Erythroblast (primary cell): ENCODE results near the gene RAP1GAP.

ENCODE experiments used
- DNase-seq, 2 experiments: peaks; one replicate each; lab custom pipeline; 2025; lab: John Stamatoyannopoulos, UW
- GATA1 ChIP-seq: IDR thresholded peaks from 2 replicates; pipeline ENCODE4 v1.6.1; 2011; ENCODE audit warnings: low read depth, mild to moderate bottlenecking, control low read depth, low read length, moderate library complexity
- POLR2A ChIP-seq: IDR thresholded peaks from 2 replicates; pipeline ENCODE4 v1.6.1; 2011; ENCODE audit warnings: mild to moderate bottlenecking, low read length

The RAP1GAP gene

GRCh38 chr1:21670059-21670881, 1.1 kb upstream of the RAP1GAP start:
- no peak for TF ChIP-seq POLR2A
- TF ChIP-seq GATA1, result no peak
- peak in 1 of 2 experiments; percentile 56 for DNase-seq

GRCh38 chr1:21668951-21669257, 253 bp downstream of the RAP1GAP start:
- DNase-seq, result no peak
- TF ChIP-seq GATA1, result no peak
- no peak for TF ChIP-seq POLR2A

- no peak for TF ChIP-seq POLR2A
- TF ChIP-seq GATA1, result no peak
- DNase-seq, result peak in 1 of 2 experiments; percentile 66
Measured at GRCh38 chr1:21668232-21668950, 766 bp downstream of the RAP1GAP start.

- TF ChIP-seq GATA1, result no peak
- TF ChIP-seq POLR2A, result no peak
- DNase-seq, result no peak
Measured at GRCh38 chr1:21667348-21668231, 1.6 kb downstream of the RAP1GAP start.

- TF ChIP-seq POLR2A, result no peak
- no peak for TF ChIP-seq GATA1
- DNase-seq, result no peak
Measured at GRCh38 chr1:21666576-21667320, 2.4 kb downstream of the RAP1GAP start.

DNA sequence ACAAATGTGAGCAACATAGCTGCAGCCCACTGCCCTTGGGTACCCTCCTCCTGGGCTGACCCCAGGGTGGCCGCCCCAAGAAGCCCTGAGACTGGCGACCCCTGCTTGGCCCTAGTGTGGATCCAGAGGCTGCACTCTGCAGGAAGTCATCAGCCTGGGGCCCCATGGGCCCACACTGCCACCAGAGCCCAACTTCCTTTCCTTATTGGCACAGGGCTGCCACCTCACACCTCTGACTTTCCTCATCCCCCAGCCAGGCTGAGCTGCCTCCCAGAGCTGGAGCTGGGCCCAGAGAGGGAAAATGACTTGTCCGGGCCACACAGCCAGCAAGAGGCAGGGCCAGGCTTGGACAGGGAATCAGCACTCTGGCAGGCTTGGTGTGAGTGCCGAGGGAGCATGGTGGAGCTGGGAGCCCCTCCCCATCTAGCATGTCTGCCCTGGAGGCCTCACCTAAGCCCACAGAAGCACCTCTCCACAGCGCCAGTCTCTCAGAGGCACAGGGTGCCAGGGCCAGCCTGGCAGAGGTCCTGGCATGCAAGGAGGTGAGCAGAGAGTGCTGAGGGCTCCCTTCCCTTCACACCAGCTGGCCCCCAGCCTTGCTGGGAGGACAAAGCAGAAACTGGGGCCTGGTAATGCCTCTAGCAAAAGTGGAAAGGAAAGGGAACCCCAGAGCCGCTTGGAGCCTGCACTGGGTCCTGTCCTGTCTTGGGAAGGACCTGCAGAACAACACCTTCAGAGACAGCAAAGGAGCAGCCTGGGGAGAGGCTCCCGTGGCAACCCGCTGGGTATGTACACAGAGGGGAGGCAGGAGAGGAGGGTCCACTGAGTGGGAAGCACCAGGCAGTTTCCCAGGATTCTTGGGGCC, 3.2 kb downstream of the RAP1GAP start:
- no peak for DNase-seq
- TF ChIP-seq POLR2A (peak; percentile 24), GATA1 (no peak)

DNA sequence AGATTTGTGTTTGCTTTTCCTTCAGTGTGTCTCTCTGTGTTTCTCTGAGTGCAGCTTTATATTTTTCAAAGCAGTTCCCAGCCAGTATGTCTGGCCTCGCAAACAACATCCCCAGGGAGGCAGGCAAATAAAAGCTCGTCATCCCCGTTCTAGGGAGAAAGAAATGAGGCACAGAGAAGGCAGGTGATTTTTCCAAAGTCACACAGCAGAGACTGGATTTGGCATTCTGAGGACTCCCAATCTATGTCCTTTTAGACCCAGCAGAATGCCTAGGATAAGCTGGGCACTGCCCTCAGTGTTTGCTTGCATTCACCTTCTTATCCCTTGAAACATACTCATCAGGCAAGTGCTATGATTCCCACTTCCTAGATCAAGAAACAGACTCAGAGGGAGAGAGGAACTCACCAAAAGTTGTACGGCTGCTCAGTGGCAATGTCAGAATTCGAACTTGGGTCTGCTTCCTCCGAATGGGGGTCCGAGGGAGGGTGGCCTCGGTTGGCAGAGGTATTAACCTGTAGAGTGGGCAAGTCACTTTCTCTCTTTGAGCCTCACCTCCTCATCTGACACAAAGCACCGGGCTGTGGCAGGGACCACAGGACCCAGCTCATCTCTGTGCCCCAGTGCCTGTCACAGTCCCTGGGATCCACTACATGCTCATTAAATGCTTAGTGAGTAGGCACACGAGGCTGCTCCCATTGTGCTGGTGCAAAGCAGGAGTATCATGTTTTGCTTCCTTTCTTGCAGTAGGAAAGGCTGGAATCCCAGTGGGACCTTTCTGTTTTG, 4.2 kb downstream of the RAP1GAP start:
- no peak for TF ChIP-seq GATA1
- no peak for TF ChIP-seq POLR2A
- DNase-seq, result no peak

GRCh38 chr1:21663951-21664805, 5.0 kb downstream of the RAP1GAP start:
- TF ChIP-seq POLR2A (peak; percentile 30), GATA1 (no peak)
- DNase-seq, result no peak

DNA sequence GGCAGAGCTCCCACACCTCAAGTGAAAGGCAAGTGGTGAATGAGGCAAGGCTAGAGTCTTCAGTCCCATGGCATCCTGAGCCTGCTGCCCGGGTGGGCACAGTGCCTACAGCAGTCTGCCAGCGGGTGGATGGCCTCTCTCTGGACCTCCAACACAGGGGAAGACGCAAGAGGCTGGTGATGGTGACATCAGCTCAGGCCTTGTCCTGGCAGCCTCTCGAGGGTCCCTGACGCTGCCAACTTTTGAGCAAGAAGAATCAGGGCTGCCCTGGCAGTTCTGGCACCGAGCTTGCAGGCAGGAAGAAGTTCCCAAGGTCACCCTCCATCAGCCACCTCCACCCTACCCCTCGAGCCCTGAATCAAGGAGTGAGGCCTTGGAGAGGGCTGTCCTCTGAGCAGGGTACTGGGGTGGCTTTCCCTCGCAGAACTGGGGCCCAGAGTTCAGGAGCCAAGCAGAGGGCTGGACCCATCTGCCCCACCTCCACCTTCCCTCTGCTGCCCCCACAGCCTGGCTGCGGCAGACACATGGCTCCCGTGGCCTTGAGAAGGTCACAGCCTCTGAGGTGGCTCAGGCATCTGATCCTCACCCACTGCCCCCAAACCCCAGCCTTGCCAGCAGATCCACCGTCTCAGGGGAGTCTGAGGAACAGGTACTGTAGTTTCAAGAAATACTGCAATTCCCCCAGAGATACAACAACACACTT, 5.8 kb downstream of the RAP1GAP start:
- TF ChIP-seq GATA1 (no peak), POLR2A (no peak)
- no peak for DNase-seq
